GM18909 (cell line): ENCODE results near the gene GMDS.

Source experiments
- ATAC-seq: cut with Tn5 transposase; IDR thresholded peaks from one replicate; pipeline ENCODE4 v1.9.1; 2021; ENCODE audit warnings: mild to moderate bottlenecking; ENCODE audit not compliant: unreplicated experiment, poor library complexity

GMDS gene

DNA sequence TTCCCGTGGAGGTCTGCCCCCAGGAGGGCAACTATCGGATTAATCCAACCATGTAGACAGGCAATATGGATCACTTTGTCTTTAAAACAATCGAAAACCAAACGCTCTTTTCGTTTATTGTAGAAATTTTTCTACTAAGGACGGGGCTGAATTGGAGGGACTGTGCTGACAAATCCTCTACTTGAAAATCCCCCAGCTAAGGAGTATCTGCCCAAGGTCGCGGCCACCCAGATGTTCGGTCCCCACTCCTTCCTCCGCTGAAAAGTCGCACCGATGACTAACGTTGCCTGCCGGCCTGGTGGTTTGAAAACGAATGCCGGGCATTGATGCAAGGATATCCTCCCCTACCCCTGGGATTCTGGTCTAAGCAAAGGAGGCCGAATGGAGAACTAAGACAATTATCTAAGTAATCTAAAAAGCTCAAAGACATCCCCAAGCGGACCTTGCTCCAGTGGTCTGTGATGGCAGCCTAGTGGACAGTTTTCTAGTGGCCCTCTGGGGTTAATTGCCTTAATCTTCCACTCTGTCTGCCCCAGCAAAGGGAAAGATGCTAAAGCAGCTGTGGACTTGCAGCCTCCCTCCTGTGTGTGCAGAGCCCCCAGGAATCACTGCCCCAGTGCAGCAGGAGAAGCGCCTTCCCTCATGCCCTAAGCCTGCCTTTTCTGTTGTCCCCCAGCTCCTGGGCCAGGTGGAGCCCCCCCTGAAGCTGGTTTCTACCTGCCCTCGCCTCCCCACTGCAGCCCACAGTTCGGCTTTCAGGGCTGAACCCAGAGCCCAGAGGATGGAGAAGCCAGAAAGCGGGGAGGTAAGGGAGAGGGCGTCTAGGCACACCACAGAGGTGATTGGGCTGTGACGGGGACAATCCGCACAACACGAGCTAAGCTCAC is 639.3 kb downstream of the GMDS start:
- no peak for ATAC-seq

- no peak for ATAC-seq
These were observed 640.2 kb downstream of the GMDS start for GRCh38 chr6:1605004-1605892.

- peak; percentile 71 for ATAC-seq
These were observed 641.0 kb downstream of the GMDS start for GRCh38 chr6:1604158-1605003.

DNA sequence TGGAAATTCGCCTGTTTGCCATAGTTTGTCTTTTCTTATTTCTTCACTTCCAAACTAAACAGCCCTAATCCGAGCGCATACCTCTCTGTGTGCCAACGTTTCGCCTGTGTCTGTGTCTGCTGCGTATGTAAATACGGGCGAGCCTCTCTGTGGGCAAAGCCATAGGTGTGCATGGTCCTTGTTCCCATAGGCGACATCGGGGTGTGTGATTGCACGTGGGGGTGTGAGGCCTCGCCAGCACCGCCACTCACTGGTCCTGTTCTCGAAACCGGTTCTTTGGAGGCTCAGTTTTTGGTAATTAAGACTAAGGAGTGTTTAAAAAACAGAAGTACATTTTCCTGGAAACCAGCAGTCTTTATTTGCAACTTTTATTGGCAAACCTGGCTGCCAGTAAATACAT is 641.7 kb downstream of the GMDS start:
- ATAC-seq, result no peak

GRCh38 chr6:1602049-1602713 is 643.2 kb downstream of the GMDS start:
- ATAC-seq, result no peak

DNA sequence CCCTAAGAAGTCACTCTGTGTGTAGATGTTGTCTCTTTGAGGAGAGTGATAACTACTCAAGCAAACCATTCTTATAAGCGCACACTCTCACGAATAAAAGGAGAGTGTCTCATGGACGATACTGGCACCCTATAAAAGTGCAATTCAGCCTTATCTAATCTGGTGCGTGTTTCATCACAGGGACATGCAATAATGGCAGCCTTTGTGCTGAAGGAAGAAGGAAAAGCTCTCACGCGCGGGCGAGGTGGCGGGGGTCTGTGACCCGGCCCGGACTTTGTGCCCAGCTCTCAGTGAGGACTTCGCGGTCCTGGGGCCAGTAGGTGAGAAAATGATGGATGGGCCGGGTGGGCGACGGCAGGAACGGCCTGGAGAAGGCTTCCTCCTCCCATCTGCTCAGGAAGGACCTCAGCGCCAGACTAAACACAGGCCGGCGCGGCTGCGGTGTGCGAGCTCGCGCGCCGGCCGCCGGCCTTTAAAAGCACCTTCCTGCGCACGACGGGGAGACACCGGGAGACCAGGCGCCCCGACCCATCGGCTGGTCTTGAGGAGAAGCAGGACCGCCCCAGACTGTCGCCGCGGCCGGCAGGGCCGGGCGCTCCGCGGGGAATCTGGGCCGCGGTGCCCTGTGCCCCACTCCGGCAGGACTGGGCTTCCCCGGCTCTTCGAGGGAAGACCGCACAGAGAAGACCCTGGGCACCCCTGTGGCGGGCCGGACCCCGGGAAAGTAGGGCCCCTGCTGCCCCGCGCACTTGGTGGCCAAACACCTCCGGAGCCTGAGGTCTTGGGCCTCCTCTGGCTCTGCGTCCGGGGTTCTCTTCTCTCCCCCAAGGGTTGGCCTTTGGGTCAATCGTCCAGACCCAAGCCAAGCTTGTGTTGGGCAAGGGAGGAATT is 644.0 kb downstream of the GMDS start:
- no peak for ATAC-seq

DNA sequence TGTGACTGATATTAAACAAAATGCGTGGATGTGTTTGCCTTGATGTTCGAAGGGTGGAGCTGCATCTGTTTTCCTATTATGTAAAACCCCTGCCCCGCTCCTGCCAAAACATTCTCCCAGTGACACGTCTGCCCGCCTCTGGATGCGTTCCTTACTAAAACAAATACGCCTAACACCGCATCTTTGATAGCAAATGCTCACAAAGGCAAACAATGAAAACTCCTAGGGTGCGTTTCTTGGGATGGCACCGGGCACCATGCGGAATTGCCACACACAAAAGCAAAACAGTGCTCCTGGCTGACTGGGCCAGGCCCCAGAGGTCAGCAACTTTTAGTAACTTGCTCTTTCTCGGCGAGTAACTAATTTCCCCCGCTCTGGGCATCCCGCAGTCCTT is 644.6 kb downstream of the GMDS start:
- no peak for ATAC-seq

DNA sequence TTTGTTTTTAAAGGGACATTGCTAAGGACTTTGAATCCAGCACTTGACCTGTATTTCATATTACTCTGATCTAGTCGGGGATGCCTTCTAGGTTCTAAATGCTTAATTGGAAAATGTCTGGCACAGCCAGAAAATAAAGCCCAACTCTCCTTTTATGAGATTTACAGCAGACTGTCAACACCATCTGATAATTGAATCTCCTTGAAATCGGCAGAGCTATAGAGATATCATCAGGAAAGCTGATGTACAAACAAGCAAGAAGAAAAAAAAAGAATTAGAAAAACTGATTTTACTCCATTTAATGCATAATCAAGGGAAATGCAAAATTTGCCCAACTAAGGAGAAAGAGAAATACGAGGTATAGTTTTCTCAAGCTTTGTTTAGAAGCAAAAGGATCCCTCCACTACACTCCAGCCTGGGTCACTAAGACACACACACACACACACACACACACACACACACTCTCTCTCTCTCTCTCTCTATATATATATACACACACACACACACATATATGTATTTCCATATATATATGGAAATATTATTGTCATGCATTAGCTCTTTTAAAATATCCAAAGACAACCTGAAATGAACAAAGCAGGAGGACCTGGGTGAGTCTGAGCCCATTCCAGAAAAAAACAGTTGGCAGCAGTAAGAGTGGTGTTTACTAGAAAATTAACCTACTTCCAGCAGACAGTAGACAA is 645.2 kb downstream of the GMDS start:
- ATAC-seq, result no peak

DNA sequence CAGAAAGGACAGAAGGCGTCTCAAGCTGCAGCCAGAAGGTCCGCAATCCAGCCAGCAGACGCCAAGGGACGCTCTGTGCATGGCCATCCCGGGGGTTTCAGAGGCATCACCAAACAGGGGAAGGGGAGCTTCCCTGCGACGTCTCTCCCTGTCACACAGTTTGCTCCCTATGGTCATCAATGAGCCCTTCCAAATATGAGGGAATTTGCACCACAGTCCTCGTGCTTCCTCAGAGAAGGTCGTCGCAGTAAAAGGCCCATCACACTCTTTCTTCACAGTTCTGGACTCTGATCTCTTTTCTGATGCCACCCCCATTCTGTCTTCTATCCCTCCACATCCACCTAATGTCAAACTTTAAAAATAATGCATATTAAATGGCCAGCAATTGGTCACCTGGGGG is 645.9 kb downstream of the GMDS start:
- no peak for ATAC-seq

DNA sequence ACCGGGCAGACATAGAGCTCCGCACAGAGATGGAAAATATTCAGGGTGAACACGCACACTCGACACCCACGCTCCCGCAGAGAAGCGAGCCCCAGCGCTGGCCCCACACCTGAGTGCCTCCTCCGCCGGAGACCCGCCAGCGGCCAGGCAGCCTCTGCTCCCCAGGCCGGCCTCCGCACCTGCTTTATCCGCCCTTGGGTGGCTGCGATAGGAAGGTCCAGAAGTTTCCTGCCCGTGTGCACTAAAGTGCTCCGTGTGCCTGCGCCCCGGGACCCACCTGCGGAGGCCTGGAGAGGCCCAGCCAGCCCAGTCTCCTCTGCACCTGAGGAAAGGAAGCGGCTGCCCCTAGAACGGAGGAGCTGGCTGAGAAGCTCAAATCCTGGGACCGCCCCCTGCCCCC is 646.5 kb downstream of the GMDS start:
- ATAC-seq, result no peak

GRCh38 chr6:1598433-1598832 is 647.0 kb downstream of the GMDS start:
- ATAC-seq, result no peak

DNA sequence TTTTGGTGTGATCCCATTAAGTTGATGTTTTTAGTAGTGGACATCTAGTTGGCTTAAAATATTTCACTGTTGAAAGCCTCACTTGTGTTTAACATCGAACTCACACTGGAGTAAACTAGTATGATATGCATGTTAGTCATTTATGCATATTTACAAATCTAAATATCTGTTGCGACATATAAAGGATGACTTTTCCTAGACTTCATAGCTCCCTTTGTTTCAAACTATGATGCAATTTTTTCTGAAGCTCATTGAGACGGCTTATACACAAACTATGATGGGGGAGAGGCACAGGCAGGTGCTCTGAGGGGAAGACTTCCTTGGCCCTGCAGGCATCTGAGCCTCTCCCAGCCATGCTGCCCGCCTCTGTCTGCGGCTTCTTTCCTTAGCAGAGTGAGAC is 647.5 kb downstream of the GMDS start:
- no peak for ATAC-seq

DNA sequence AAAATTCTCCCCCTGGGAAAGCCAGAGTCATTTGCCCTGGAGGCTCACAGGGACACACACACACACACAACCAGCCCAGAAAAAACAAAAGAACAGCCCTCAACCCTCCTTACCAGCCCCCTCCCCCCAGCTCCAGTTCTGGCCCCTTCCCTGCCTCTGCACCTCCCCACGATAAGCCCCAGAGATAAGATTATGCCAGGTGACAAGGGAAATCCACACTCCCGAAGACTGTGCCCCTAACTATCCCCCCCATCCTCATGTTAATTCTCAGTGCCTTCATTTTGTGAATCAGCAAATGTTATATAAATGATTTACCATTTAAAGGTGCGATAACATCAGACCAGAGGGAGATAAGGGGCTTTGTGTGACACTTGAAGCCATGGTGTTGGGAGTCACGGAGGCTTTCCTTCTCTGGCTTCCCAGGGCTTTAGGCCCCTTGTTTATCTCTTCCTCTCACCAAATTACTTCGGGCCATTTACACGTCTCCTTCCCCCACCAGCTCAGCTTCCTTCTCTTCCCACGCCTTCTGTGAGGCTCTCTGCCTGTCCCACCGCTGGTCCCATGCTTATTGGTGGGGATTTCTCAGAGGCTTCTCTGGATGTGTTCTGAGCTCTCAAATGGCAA is 648.2 kb downstream of the GMDS start:
- ATAC-seq, result no peak

DNA sequence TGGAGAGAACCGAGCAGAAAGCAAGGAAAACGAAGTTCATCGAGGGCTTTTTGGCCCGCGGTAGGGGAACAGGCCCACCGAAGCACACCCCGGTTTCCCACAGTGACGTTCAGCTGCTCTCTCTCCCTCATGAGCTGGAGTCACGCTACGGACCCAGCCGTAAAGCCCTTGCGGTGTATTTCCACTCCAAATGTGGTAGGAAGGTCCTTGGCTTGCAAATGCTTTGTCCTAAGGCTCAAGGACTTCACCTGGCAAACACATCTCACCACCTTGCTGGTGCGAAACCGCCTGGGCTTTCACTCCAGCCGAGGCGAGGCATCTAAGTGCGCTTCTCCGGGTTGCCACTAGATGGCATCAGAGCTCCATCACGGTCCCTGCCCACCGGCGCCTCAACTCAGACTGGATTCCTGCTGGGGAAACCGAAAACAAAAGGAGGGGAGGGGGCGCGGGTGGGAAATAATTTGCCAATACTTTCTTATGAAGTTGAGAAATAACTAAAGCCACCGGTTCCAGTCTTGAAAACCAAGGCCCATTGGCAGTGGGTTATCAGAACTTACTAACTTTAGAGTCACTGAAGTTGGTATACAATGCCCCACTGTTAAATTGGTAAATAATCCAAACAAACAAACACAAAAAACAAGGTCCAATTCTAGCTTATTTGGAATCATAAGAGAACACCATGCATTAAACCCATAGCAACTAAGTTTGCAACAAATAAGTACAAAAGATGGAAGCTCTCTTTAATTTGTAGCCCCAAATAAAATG is 649.1 kb downstream of the GMDS start:
- no peak for ATAC-seq

GRCh38 chr6:1595271-1596087 is 649.9 kb downstream of the GMDS start:
- ATAC-seq, result no peak

GRCh38 chr6:1594445-1595200 is 650.8 kb downstream of the GMDS start:
- ATAC-seq, result no peak
